ENCODE data around the gene TOMM20.

TOMM20 gene

GRCh38 chr1:235156740-235157139, 28.1 kb upstream of the TOMM20 start:
- TF ChIP-seq CTCF (IDR thresholded peaks at IDR 0.05; ENCODE audit: insufficient read depth, low read length, poor library complexity, severe bottlenecking) = no peak
- no peak for DNase-seq (ENCODE audit: extremely low read depth, insufficient read length)
- Histone ChIP-seq H3K27me3 (replicated peaks; ENCODE audit: control insufficient read depth, insufficient read depth, low read length) (no peaks in the 10 kb centered on the region), H3K36me3 (ENCODE audit: control insufficient read depth, insufficient read depth, low read length) (peaks cover 17% of the 10 kb centered on the region), H3K4me3 (replicated peaks; ENCODE audit: low read depth, low read length) (no peak overlapping the region)

DNA sequence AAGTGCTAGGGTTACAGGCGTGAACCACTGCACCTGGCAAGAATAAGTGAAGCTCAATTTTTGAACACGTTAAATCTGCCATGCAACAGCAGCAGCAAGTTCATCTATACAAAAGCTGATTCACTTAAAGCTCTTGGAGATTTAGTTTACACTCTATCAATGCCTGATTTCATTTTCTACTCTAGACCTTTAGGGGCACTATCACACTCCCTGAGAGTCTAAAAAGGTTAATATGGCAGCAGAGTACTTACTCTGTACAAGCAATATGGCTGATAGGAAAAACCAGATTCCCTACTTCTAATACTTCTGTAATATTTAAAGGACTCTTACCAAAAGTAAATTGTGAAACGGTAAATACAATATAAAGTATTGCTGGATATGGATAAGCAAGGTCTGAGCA, 27.6 kb upstream of the TOMM20 start:
- TF ChIP-seq CTCF (IDR thresholded peaks at IDR 0.05; ENCODE audit: insufficient read depth, low read length, poor library complexity, severe bottlenecking) = no peak
- Histone ChIP-seq H3K27me3 (replicated peaks; ENCODE audit: control insufficient read depth, insufficient read depth, low read length) (no peaks in the 10 kb centered on the region), H3K36me3 (ENCODE audit: control insufficient read depth, insufficient read depth, low read length) (peaks cover 19% of the 10 kb centered on the region), H3K4me3 (replicated peaks; ENCODE audit: low read depth, low read length) (no peak overlapping the region)
- no peak for DNase-seq (ENCODE audit: extremely low read depth, insufficient read length)

GRCh38 chr1:235152235-235152634, 23.6 kb upstream of the TOMM20 start:
- no peak for TF ChIP-seq CTCF (IDR thresholded peaks at IDR 0.05; ENCODE audit: insufficient read depth, low read length, poor library complexity, severe bottlenecking)
- Histone ChIP-seq H3K36me3 (ENCODE audit: control insufficient read depth, insufficient read depth, low read length) (peaks cover 15% of the 10 kb centered on the region), H3K27me3 (replicated peaks; ENCODE audit: control insufficient read depth, insufficient read depth, low read length) (no peaks in the 10 kb centered on the region), H3K4me3 (replicated peaks; ENCODE audit: low read depth, low read length) (no peak overlapping the region)
- DNase-seq (ENCODE audit: extremely low read depth, insufficient read length) = no peak

DNA sequence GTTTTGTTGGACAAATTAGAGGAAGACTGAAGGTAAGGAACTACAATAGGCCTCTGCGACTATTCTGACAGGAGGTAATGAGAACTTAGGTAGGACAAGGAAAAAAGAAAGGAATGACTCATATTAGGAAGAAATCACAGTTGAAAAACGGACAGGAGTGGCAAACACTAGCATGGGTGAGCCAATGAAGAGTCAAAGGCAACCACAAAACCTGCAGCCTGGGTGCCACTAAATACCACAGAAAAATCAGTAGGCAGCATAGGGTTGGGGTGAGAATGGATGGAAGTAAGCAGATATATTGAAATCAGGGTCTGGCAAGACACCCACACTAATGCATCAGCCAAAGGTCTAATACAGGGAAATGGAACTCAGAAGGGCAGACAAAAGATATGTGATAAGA, 22.4 kb upstream of the TOMM20 start:
- H3K36me3 ChIP-seq (ENCODE audit: control insufficient read depth, insufficient read depth, low read length) = peaks cover 9% of the 10 kb centered on the region
- no peak for DNase-seq (ENCODE audit: extremely low read depth, insufficient read length)
- H3K27me3 ChIP-seq (replicated peaks; ENCODE audit: control insufficient read depth, insufficient read depth, low read length) = no peaks in the 10 kb centered on the region
- no peak overlapping the region for H3K4me3 ChIP-seq (replicated peaks; ENCODE audit: low read depth, low read length)
- no peak for TF ChIP-seq CTCF (IDR thresholded peaks at IDR 0.05; ENCODE audit: insufficient read depth, low read length, poor library complexity, severe bottlenecking)

GRCh38 chr1:235149824-235150223, 21.2 kb upstream of the TOMM20 start:
- Histone ChIP-seq H3K4me3 (replicated peaks; ENCODE audit: low read depth, low read length) (no peak overlapping the region), H3K36me3 (ENCODE audit: control insufficient read depth, insufficient read depth, low read length) (peaks cover 13% of the 10 kb centered on the region), H3K27me3 (replicated peaks; ENCODE audit: control insufficient read depth, insufficient read depth, low read length) (no peaks in the 10 kb centered on the region)
- DNase-seq (ENCODE audit: extremely low read depth, insufficient read length) = no peak
- no peak for TF ChIP-seq CTCF (IDR thresholded peaks at IDR 0.05; ENCODE audit: insufficient read depth, low read length, poor library complexity, severe bottlenecking)

DNA sequence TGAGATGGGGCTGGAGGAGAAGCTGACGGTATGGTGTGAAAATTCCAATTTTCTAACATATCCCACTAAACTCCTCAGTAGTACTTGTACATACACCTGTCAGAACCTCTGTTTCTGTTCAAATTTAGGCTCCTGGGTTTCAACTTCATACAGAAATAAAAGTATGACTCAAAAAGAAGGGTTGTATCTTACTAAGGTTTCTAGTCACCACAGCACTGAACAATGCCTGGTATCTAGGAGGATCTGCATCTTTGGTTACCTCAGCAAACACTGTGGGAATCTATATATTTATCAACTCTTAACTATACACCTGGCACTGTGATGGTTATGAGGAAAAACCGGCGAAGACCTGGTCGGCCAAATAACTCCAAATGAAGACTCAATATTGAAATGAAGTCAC, 18.6 kb upstream of the TOMM20 start:
- no peak for TF ChIP-seq CTCF (IDR thresholded peaks at IDR 0.05; ENCODE audit: insufficient read depth, low read length, poor library complexity, severe bottlenecking)
- peaks cover 14% of the 10 kb centered on the region for H3K36me3 ChIP-seq (ENCODE audit: control insufficient read depth, insufficient read depth, low read length)
- no peak for DNase-seq (ENCODE audit: extremely low read depth, insufficient read length)
- no peak overlapping the region for H3K4me3 ChIP-seq (replicated peaks; ENCODE audit: low read depth, low read length)
- no peaks in the 10 kb centered on the region for H3K27me3 ChIP-seq (replicated peaks; ENCODE audit: control insufficient read depth, insufficient read depth, low read length)
